Measurements from ENCODE around the gene RIMS1. TPM values are rescaled to one million over a fixed set of nuclear protein-coding genes. Genes with fewer than 3 reads are reported as not detected.

The RIMS1 gene
- polyA plus RNA-seq, 6 donors from 2014 or later: not detected

DNA sequence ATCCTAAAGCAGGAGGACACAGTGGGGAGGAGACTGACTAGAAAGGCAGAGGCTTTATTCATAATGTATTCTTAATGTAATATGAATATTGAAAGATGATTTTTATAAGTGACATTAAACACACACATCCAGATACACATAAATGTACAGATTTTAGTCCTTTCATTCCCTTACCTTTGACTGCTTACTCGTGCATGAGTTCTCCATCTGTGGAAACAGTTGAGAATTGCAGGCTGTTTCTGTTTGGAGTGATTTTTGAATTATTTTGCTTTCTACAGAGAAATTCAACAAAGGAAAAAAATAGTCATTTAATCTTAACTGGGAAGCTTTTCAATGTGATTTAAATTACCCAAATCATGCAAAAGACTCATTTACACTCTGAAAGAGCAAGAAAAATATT lies 136.5 kb downstream of the RIMS1 start:
- Mint-ChIP-seq H3K9me3 (peaks cover 0 to 5% (median 0%) of the 10 kb centered on the region in 7 donors), H3K36me3 (no peaks in the 10 kb centered on the region), H3K27ac (no peak overlapping the region), H3K4me1 (no peaks in the 10 kb centered on the region), H3K27me3 (no peaks in the 10 kb centered on the region), H3K4me3 (no peak overlapping the region)
- DNase-seq: no peak
- ATAC-seq (ENCODE audit: low read depth in 2 of 2): no peak

DNA sequence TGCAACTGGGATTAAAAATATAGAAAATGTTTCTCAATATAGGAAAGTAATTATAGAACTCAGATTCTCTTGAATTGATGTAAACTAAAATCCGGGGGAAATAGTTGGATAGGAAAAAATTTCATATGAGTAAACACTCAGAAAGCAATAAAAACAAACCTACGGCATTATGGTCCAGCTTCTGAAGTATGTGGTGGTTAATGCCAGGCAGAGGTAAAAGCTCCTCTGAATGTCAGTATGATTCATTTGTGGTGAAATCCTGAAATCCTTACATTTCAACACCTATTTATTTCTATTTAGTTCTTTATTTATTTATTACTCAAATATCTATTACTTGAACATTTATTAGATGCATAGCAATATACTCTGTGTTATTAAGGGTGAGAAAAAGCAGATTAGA lies 145.1 kb downstream of the RIMS1 start:
- H3K4me1 Mint-ChIP-seq: no peaks in the 10 kb centered on the region
- H3K4me3 Mint-ChIP-seq: no peak overlapping the region
- no peaks in the 10 kb centered on the region for H3K9me3 Mint-ChIP-seq
- ATAC-seq (ENCODE audit: low read depth in 2 of 2) (no peak), DNase-seq (no peak)
- H3K27me3 Mint-ChIP-seq: no peaks in the 10 kb centered on the region
- no peak overlapping the region for H3K27ac Mint-ChIP-seq
- no peaks in the 10 kb centered on the region for H3K36me3 Mint-ChIP-seq

DNA sequence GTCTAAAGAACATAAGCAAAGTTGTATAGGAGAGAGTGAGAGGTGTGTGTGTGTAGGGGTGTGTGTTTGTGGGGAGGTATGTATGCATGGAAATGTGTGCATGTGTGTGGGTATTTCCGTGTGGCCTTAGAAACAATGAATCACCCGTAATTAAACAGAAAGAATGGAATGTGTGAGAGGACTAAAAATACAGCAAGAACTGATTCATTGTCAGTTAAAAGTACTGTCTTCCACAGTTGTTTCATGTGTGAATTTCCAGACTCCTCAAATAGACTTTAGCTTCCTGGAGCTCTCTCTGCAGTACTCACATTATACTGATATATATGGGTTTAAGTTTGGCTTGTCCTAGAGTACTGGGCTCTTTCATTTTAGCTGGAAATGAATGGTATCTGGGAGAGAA lies 145.7 kb downstream of the RIMS1 start:
- H3K4me1 Mint-ChIP-seq: no peaks in the 10 kb centered on the region

DNA sequence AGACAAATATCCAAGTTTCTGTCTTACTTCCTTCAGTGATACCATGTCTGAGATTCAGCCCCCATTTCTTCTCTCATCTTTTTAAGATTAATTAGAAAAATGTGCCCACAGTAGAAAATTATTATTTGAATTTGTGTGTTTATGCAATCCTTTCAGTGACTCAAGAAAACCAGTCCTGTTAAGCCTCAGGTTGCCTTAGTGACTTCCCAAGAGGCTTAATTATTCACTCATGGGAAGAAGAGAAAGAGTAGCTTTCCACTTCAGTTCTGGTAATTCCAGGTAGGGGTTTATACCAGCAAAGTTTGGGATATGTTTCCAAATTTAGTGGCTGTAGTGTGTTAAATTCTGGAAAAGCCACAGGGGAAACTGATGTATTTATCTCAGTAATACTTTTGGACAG lies 149.1 kb downstream of the RIMS1 start:
- Mint-ChIP-seq H3K4me3 (no peak overlapping the region), H3K9me3 (no peaks in the 10 kb centered on the region), H3K4me1 (no peaks in the 10 kb centered on the region), H3K27ac (no peak overlapping the region), H3K36me3 (no peaks in the 10 kb centered on the region), H3K27me3 (peaks cover 0 to 5% (median 0%) of the 10 kb centered on the region in 3 donors)
- DNase-seq (no peak), ATAC-seq (ENCODE audit: low read depth in 2 of 2) (no peak)

More for the DNA sequence above, 145.7 kb downstream of the RIMS1 start:
- H3K27ac Mint-ChIP-seq: no peak overlapping the region
- DNase-seq (no peak), ATAC-seq (ENCODE audit: low read depth in 2 of 2) (no peak)
- peaks cover 0 to 4% (median 0%) of the 10 kb centered on the region in 3 donors for H3K27me3 Mint-ChIP-seq
- H3K9me3 Mint-ChIP-seq: no peaks in the 10 kb centered on the region
- H3K4me3 Mint-ChIP-seq: no peak overlapping the region
- no peaks in the 10 kb centered on the region for H3K36me3 Mint-ChIP-seq

DNA sequence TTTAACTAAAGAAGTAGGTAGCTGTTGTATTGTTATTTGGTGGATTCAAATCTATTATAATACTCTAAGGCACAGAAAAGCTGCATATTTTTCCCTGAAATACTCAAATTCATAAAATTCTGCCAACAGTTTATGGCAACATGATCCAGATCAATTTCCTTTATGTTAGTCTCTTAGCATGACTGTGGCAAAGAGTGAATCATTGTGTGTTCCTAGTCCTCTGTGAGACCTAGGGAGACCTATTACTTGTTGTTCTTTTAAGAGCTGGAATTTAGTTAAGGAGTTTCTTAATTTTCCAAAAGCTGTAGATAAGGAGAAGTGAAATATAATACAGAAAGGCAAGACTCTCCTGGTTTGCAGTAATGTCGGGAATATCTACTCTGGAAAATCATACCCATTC lies 149.6 kb downstream of the RIMS1 start:
- no peaks in the 10 kb centered on the region for H3K9me3 Mint-ChIP-seq
- ATAC-seq (ENCODE audit: low read depth in 2 of 2) (no peak), DNase-seq (no peak)
- no peaks in the 10 kb centered on the region for H3K36me3 Mint-ChIP-seq
- no peaks in the 10 kb centered on the region for H3K4me1 Mint-ChIP-seq
- H3K27me3 Mint-ChIP-seq: peaks cover 0 to 5% (median 0%) of the 10 kb centered on the region in 3 donors
- H3K4me3 Mint-ChIP-seq: no peak overlapping the region
- no peak overlapping the region for H3K27ac Mint-ChIP-seq

- Mint-ChIP-seq H3K27ac (no peak overlapping the region), H3K4me3 (no peak overlapping the region), H3K9me3 (no peaks in the 10 kb centered on the region), H3K4me1 (no peaks in the 10 kb centered on the region), H3K27me3 (peaks cover 0 to 5% (median 0%) of the 10 kb centered on the region in 3 donors), H3K36me3 (no peaks in the 10 kb centered on the region)
- DNase-seq: no peak
- ATAC-seq (ENCODE audit: low read depth in 2 of 2): no peak
Observed at GRCh38 chr6:72037006-72037405, 150.7 kb downstream of the RIMS1 start.

- H3K36me3 Mint-ChIP-seq: no peaks in the 10 kb centered on the region
- no peak overlapping the region for H3K27ac Mint-ChIP-seq
- DNase-seq (no peak), ATAC-seq (ENCODE audit: low read depth in 2 of 2) (no peak)
- H3K4me3 Mint-ChIP-seq: no peak overlapping the region
- H3K27me3 Mint-ChIP-seq: peaks cover 0 to 5% (median 0%) of the 10 kb centered on the region in 3 donors
- no peaks in the 10 kb centered on the region for H3K9me3 Mint-ChIP-seq
- no peaks in the 10 kb centered on the region for H3K4me1 Mint-ChIP-seq
Observed at GRCh38 chr6:72040111-72040510, 153.8 kb downstream of the RIMS1 start.

- Mint-ChIP-seq H3K27ac (no peak overlapping the region), H3K36me3 (no peaks in the 10 kb centered on the region), H3K9me3 (no peaks in the 10 kb centered on the region), H3K27me3 (peaks cover 0 to 4% (median under 1%) of the 10 kb centered on the region in 3 donors), H3K4me3 (no peak overlapping the region), H3K4me1 (no peaks in the 10 kb centered on the region)
- DNase-seq (no peak), ATAC-seq (ENCODE audit: low read depth in 2 of 2) (no peak)
Observed at GRCh38 chr6:72042088-72042487, 155.7 kb downstream of the RIMS1 start.

- DNase-seq (no peak), ATAC-seq (ENCODE audit: low read depth in 2 of 2) (no peak)
- no peaks in the 10 kb centered on the region for H3K9me3 Mint-ChIP-seq
- H3K4me1 Mint-ChIP-seq: no peaks in the 10 kb centered on the region
- no peaks in the 10 kb centered on the region for H3K36me3 Mint-ChIP-seq
- H3K27ac Mint-ChIP-seq: no peak overlapping the region
- no peak overlapping the region for H3K4me3 Mint-ChIP-seq
- peaks cover 0 to 4% (median 0%) of the 10 kb centered on the region in 3 donors for H3K27me3 Mint-ChIP-seq
Observed at GRCh38 chr6:72048080-72048479, 161.7 kb downstream of the RIMS1 start.

GRCh38 chr6:72049376-72049775 lies 163.0 kb downstream of the RIMS1 start:
- no peak overlapping the region for H3K4me3 Mint-ChIP-seq
- H3K9me3 Mint-ChIP-seq: peaks cover 0 to 6% (median 3%) of the 10 kb centered on the region in 7 donors
- H3K36me3 Mint-ChIP-seq: no peaks in the 10 kb centered on the region
- ATAC-seq (ENCODE audit: low read depth in 2 of 2) (no peak), DNase-seq (no peak)
- no peak overlapping the region for H3K27ac Mint-ChIP-seq
- peaks cover 0 to 4% (median 0%) of the 10 kb centered on the region in 3 donors for H3K27me3 Mint-ChIP-seq
- H3K4me1 Mint-ChIP-seq: no peaks in the 10 kb centered on the region

DNA sequence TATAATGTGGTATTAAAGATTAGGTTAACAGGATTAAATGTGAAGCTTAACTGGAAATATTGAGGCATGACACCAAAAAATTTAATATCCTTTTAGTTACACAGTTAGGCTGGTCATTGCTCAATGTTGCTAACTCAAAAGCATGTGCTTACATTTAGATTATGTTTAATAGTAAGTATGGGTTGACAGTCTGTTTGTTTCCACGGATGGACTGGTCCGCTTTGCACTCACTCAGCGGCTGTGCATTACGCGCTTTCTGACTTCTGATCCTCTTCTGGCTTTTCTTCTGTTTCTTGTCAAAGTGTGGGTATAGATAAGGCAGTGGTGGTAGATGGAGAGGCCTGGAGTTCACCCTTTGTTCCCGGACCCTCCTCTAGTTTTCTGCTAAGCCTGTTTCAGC lies 174.9 kb downstream of the RIMS1 start:
- no peak overlapping the region for H3K27ac Mint-ChIP-seq
- ATAC-seq (ENCODE audit: low read depth in 2 of 2): no peak
- H3K27me3 Mint-ChIP-seq: peaks cover 5 to 10% (median 6%) of the 10 kb centered on the region in 3 donors
- H3K4me1 Mint-ChIP-seq: no peaks in the 10 kb centered on the region
- no peak for DNase-seq
- H3K9me3 Mint-ChIP-seq: peaks cover 0 to 2% (median 0%) of the 10 kb centered on the region in 7 donors
- H3K36me3 Mint-ChIP-seq: no peaks in the 10 kb centered on the region
- no peak overlapping the region for H3K4me3 Mint-ChIP-seq

DNA sequence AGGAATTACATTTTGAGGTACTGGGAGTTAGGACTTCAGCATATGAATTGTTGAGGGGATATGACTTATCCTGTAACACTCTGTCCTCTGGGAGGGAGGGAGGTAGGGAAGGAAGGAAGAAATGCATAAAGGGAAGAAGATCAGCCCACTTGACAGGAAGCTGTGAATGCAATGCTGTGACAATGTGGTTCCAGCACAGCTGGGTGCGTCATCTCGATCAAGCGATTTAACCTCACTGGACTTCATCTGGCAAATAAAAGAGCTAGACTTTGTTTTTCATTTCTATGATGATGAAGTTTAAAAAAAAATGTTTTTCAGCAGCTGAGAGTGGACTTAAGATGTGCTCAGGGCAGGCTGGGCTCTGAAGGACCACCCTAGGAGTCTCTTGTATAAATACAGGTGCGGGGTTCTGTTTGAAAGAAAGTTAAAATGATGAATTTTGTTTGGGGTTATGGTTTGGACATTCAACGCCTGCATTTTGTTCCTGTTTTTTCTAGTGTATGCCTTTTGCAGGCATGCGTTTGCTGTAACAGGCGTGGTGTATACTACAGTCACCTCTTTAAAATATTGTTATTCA lies 178.1 kb downstream of the RIMS1 start:
- ATAC-seq (ENCODE audit: low read depth in 2 of 2): no peak
- H3K27ac Mint-ChIP-seq: no peak overlapping the region
- no peaks in the 10 kb centered on the region for H3K4me1 Mint-ChIP-seq
- H3K4me3 Mint-ChIP-seq: no peak overlapping the region
- H3K36me3 Mint-ChIP-seq: no peaks in the 10 kb centered on the region
- no peak for DNase-seq
- no peaks in the 10 kb centered on the region for H3K9me3 Mint-ChIP-seq
- H3K27me3 Mint-ChIP-seq: peaks cover 6 to 11% (median 10%) of the 10 kb centered on the region in 3 donors

- Mint-ChIP-seq H3K36me3 (no peaks in the 10 kb centered on the region), H3K27me3 (peaks cover 12 to 28% (median 12%) of the 10 kb centered on the region in 3 donors), H3K9me3 (peaks cover 0 to 2% (median 0%) of the 10 kb centered on the region in 7 donors), H3K4me1 (no peaks in the 10 kb centered on the region), H3K27ac (no peak overlapping the region), H3K4me3 (no peak overlapping the region)
- no peak for DNase-seq
- ATAC-seq (ENCODE audit: low read depth in 2 of 2): no peak
Observed at GRCh38 chr6:72078096-72078495, 191.7 kb downstream of the RIMS1 start.

DNA sequence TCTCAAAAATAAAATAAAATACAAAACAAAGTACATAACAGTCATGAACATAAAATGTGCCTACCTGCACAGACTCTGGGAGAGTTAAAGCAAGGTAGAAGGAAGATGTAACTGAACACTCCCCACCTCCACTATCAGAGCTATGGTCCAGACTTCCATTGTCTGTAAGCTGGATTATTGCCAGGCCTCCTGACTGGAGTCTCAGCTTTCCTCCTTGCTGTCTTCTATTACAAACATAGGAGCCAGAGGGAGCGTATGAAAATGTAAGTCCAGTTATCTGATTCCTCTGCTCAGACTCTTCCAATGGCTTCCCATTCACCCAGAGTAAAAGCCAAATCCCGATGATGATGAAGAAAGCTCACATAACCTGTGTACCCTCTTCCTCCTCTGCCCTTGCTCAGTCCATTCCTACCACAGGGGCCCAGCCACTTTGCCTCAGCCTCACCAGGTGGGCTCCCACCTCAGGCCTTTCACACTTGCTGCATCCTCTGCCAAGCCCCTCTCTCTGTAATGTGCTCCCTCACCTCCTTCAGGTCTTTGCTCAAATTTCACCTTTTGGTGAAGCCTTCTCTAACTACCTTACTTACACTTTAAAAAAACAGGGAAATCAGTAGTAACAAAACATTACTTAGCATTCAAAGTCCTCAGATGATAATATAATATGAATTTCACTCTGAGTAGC lies 194.1 kb downstream of the RIMS1 start:
- Mint-ChIP-seq H3K9me3 (no peaks in the 10 kb centered on the region), H3K27ac (no peak overlapping the region), H3K4me3 (no peak overlapping the region), H3K27me3 (peaks cover 12 to 40% (median 20%) of the 10 kb centered on the region in 3 donors), H3K4me1 (no peaks in the 10 kb centered on the region), H3K36me3 (no peaks in the 10 kb centered on the region)
- ATAC-seq (ENCODE audit: low read depth in 2 of 2): no peak
- no peak for DNase-seq

Measured in naive B cell (primary cell).